GM12878 (cell line): ENCODE measurements around the gene VPS18. TPM values are rescaled to one million over a fixed set of nuclear protein-coding genes. Genes with fewer than 3 reads are reported as not detected.

ENCODE experiments used
- ATAC-seq: fragments of 200-7000 bp; cut with Tn5 transposase; 3 replicates; pipeline ENCODE4 v1.9.1; 2020; ENCODE audit warnings: mild to moderate bottlenecking, moderate library complexity
- BruUV-seq: library from RNA; stranded (reverse); fragments of 400-500 nt; replicated peaks from 2 replicates; lab custom pipeline; 2021; lab: Mats Ljungman, UMichigan
- CTCF ChIA-PET: fragments of 300-600 bp; sonication (Branson Sonifier 250); formaldehyde crosslinking; extraction: SDS; loops from one replicate; lab custom pipeline; 2021; ENCODE audit warnings: inconsistent platforms; lab: Yijun Ruan, JAX
- POLR2A ChIA-PET: fragments of 350-600 bp; formaldehyde crosslinking; extraction: SDS; loops from one replicate; lab custom pipeline; 2021; ENCODE audit warnings: inconsistent platforms; lab: Charles Lee
- RAD21 ChIA-PET: fragments of 300-600 bp; sonication (Branson Sonifier 250); formaldehyde crosslinking; loops from one replicate; lab custom pipeline; 2023; ENCODE audit warnings: antibody characterized with exemption; ENCODE audit not compliant: unreplicated experiment; lab: Charles Lee
- SMC1A ChIA-PET: fragments of 300-600 bp; sonication (Branson Sonifier 250); formaldehyde crosslinking; loops from one replicate; lab custom pipeline; 2023; ENCODE audit not compliant: unreplicated experiment, uncharacterized antibody; lab: Charles Lee
- DNase-seq: peaks from one replicate; pipeline ENCODE4 v3.0.0-alpha.2; 2011; ENCODE audit warnings: low read depth, low spot score
- FAIRE-seq: peaks from 3 replicates; lab custom pipeline; 2011; peaks lifted over from hg19 to GRCh38; lab: Jason Lieb, UNC
- H2AFZ ChIP-seq: 2 replicates; pipeline ENCODE4 v1.6.0; 2011; ENCODE audit warnings: low read depth, low read length, control low read depth; ENCODE audit not compliant: control insufficient read depth
- H3K27ac ChIP-seq: 2 replicates; pipeline ENCODE4 v1.5.1; 2011; ENCODE audit warnings: control low read depth; ENCODE audit not compliant: control insufficient read depth, insufficient read depth
- H3K27me3 ChIP-seq, 2 experiments: replicated peaks in 1 of 2; 2 replicates each; pipeline versions ENCODE4 v1.6.0 to v1.6.1; 2011; ENCODE audit warnings: low read length in 1 of 2; ENCODE audit not compliant: control insufficient read depth in 2 of 2, insufficient read depth in 2 of 2
- H3K36me3 ChIP-seq, 2 experiments: 2 replicates each; pipeline ENCODE4 v1.5.1; 2011; ENCODE audit warnings: low read length in 1 of 2; ENCODE audit not compliant: control insufficient read depth in 2 of 2, insufficient read depth in 2 of 2
- H3K4me1 ChIP-seq: 2 replicates; pipeline ENCODE4 v1.6.1; 2011; ENCODE audit warnings: mild to moderate bottlenecking, low read length, moderate library complexity, mixed read lengths; ENCODE audit not compliant: control insufficient read depth, insufficient read depth
- H3K4me2 ChIP-seq: 2 replicates; pipeline ENCODE4 v1.6.0; 2011; ENCODE audit warnings: control low read depth; ENCODE audit not compliant: control insufficient read depth, insufficient read depth
- H3K4me3 ChIP-seq: fragments of 200-600 bp; sonication (generic); 2 replicates; pipeline ENCODE4 v1.5.1; 2016
- H3K79me2 ChIP-seq: 2 replicates; pipeline ENCODE4 v1.6.0; 2011; ENCODE audit warnings: low read length; ENCODE audit not compliant: control insufficient read depth, insufficient read depth
- H3K9ac ChIP-seq: 2 replicates; pipeline ENCODE4 v1.8.0; 2011; ENCODE audit warnings: low read length, control low read depth, mixed read lengths; ENCODE audit not compliant: control insufficient read depth, insufficient read depth
- H3K9me3 ChIP-seq: replicated peaks from 3 replicates; pipeline ENCODE4 v1.5.1; 2011; ENCODE audit warnings: mild to moderate bottlenecking, low read length; ENCODE audit not compliant: control insufficient read depth, insufficient read depth
- H4K20me1 ChIP-seq: 2 replicates; pipeline ENCODE4 v1.6.0; 2011; ENCODE audit not compliant: control insufficient read depth, insufficient read depth
- BHLHE40 ChIP-seq, 2 experiments: fragments of 450-650 bp in 1 of 2; IDR thresholded peaks; 2 replicates each; pipeline ENCODE4 v1.6.1; 2011 to 2017; ENCODE audit warnings: low read depth in 2 of 2, borderline replicate concordance in 1 of 2, improper control_type of control experiment in 1 of 2, low read length in 1 of 2, mild to moderate bottlenecking in 1 of 2
- SMC3 ChIP-seq: IDR thresholded peaks from 2 replicates; pipeline ENCODE4 v1.6.1; 2011; ENCODE audit warnings: low read length, improper control_type of control experiment, borderline replicate concordance
- WGBS: methylation state at CpG from one replicate; pipeline ENCODE4 v1.1.6; 2016; ENCODE audit warnings: low lambda C conversion rate; ENCODE audit not compliant: insufficient replicate concordance, insufficient coverage; ENCODE audit errors: missing lambda C conversion rate; 5-methylcytosine and 5-hydroxymethylcytosine counted together
- in situ Hi-C: fragments of 300-500 bp; cut with MboI; formaldehyde crosslinking; loops from 9 replicates; pipeline ENCODE4 v1.14.3; 2018; ENCODE audit warnings: mixed read lengths
- intact Hi-C: fragments of 100-400 bp; cut with micrococcal nuclease; formaldehyde crosslinking; loops from one replicate; pipeline ENCODE4 v1.14.2; 2022; ENCODE audit not compliant: unreplicated experiment
- polyA plus RNA-seq, 11 experiments: library from polyadenylated mRNA; depleted of rRNA in 4 of 11; unstranded in 6 of 11; stranded (reverse) in 5 of 11; fragments of >200 nt; fragmentation: Nextera tagmentation in 4 of 11; fragmentation: Illumina TruSeq in 1 of 11; extraction: Ambion mirVana in 4 of 11; extraction: Trizol in 1 of 11; gene quantifications; 1 replicate in 1 of 11; 2 replicates in 10 of 11; pipeline versions ENCODE4 v1.2.1 to v1.2.3, GENCODE V29; 2011 to 2016; ENCODE audit warnings: inconsistent platforms in 2 of 11, missing spikeins in 2 of 11, low read depth in 1 of 11
- total RNA-seq, 4 experiments: library from RNA; depleted of rRNA in 3 of 4; stranded (reverse); fragments of >200 nt in 3 of 4; fragmentation: Illumina TruSeq in 1 of 4; extraction: Trizol in 1 of 4; gene quantifications; 2 replicates each; pipeline versions ENCODE4 v1.2.1 to v1.2.3, GENCODE V29; 2013 to 2021
- TF ChIP-seq, protein P1 (sequence below): fragments of 450-650 bp; IDR thresholded peaks from 2 replicates; pipeline ENCODE4 v1.6.1; 2016; ENCODE audit warnings: mild to moderate bottlenecking, moderate library complexity, borderline replicate concordance
- TF ChIP-seq, protein P2 (sequence below): fragments of 450-650 bp; formaldehyde crosslinking; IDR thresholded peaks from 2 replicates; pipeline ENCODE4 v1.5.0; 2022; ENCODE audit warnings: mild to moderate bottlenecking, missing genetic modification characterization

The VPS18 gene
- total and polyA plus RNA-seq, 10 of the 15 experiments (the other 5 are each of a cell fraction or from before 2014, with no cell fraction given) = 0.71 to 20.4 (median 10.6) TPM

DNA sequence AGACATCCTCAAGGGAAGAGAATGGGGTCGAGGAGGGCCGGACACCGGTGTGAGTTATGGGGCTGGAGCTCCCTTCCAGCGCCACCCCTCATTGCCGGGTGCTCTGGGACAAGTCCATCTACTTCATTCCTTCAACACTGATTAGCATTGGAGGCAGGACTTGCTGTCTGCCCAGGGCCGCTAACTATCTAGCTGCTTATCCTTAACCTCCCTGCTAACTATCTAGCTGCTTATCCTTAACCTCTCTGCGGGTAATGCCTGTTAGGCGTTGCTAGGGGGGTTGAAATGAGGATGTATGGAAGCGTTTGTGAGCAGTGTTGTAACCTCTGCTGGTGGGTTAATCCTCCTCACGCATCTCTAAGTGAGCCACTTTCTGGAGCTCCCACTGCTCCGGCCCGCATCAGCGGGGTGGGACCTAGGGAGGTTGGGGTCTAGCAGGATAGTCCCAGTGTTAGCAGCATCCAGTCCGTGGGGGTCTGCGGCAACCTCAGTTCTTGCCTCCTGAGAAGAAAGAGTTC is 48.1 kb downstream of the VPS18 start:
- peak overlapping the region; percentile 73 for H3K4me3 ChIP-seq
- peak overlapping the region; percentile 99 for H3K4me2 ChIP-seq
- TF ChIP-seq, protein P1, sequence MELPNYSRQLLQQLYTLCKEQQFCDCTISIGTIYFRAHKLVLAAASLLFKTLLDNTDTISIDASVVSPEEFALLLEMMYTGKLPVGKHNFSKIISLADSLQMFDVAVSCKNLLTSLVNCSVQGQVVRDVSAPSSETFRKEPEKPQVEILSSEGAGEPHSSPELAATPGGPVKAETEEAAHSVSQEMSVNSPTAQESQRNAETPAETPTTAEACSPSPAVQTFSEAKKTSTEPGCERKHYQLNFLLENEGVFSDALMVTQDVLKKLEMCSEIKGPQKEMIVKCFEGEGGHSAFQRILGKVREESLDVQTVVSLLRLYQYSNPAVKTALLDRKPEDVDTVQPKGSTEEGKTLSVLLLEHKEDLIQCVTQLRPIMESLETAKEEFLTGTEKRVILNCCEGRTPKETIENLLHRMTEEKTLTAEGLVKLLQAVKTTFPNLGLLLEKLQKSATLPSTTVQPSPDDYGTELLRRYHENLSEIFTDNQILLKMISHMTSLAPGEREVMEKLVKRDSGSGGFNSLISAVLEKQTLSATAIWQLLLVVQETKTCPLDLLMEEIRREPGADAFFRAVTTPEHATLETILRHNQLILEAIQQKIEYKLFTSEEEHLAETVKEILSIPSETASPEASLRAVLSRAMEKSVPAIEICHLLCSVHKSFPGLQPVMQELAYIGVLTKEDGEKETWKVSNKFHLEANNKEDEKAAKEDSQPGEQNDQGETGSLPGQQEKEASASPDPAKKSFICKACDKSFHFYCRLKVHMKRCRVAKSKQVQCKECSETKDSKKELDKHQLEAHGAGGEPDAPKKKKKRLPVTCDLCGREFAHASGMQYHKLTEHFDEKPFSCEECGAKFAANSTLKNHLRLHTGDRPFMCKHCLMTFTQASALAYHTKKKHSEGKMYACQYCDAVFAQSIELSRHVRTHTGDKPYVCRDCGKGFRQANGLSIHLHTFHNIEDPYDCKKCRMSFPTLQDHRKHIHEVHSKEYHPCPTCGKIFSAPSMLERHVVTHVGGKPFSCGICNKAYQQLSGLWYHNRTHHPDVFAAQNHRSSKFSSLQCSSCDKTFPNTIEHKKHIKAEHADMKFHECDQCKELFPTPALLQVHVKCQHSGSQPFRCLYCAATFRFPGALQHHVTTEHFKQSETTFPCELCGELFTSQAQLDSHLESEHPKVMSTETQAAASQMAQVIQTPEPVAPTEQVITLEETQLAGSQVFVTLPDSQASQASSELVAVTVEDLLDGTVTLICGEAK = peak; percentile 34; the same call in 1 of the 2 replicates
- TF ChIP-seq BHLHE40 (IDR thresholded peaks at IDR 0.05; ENCODE audit: borderline replicate concordance in 1 of 2, low read depth in 2 of 2, low read length in 1 of 2) = no peak
- TF ChIP-seq SMC3 = no peak
- TF ChIP-seq, protein P2, sequence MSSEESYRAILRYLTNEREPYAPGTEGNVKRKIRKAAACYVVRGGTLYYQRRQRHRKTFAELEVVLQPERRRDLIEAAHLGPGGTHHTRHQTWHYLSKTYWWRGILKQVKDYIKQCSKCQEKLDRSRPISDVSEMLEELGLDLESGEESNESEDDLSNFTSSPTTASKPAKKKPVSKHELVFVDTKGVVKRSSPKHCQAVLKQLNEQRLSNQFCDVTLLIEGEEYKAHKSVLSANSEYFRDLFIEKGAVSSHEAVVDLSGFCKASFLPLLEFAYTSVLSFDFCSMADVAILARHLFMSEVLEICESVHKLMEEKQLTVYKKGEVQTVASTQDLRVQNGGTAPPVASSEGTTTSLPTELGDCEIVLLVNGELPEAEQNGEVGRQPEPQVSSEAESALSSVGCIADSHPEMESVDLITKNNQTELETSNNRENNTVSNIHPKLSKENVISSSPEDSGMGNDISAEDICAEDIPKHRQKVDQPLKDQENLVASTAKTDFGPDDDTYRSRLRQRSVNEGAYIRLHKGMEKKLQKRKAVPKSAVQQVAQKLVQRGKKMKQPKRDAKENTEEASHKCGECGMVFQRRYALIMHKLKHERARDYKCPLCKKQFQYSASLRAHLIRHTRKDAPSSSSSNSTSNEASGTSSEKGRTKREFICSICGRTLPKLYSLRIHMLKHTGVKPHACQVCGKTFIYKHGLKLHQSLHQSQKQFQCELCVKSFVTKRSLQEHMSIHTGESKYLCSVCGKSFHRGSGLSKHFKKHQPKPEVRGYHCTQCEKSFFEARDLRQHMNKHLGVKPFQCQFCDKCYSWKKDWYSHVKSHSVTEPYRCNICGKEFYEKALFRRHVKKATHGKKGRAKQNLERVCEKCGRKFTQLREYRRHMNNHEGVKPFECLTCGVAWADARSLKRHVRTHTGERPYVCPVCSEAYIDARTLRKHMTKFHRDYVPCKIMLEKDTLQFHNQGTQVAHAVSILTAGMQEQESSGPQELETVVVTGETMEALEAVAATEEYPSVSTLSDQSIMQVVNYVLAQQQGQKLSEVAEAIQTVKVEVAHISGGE (CRISPR knock-in tag) = no peak
- peak overlapping the region; percentile 76 for H3K27ac ChIP-seq
- WGBS = 28% methylated on average over 15 of the region's 15 CpGs
- H2AFZ ChIP-seq = peak overlapping the region; percentile 77
- RAD21 ChIA-PET = interaction anchor here (0.8 to 4.1 kb wide), 14 partner anchors 9 to 390 kb away, joined by 3 to 36 read pairs (median 4); partner anchors contain the start of genes NUSAP1 and OIP5
- FAIRE-seq (no peak), DNase-seq (no peak), ATAC-seq (no peak)
- in situ Hi-C loops (no loop called here), intact Hi-C loops (loop anchor here (5.0 kb wide), 2 partner anchors 35 to 80 kb away; no protein-coding TSS in a partner anchor)
- H3K36me3 ChIP-seq = no peaks in the 10 kb centered on the region
- no peaks in the 10 kb centered on the region for H3K27me3 ChIP-seq
- H3K9ac ChIP-seq = peak overlapping the region; percentile 88
- H4K20me1 ChIP-seq = no peaks in the 10 kb centered on the region
- no peaks in the 10 kb centered on the region for H3K9me3 ChIP-seq
- SMC1A ChIA-PET = interaction anchor here (1.2 to 4.1 kb wide), 10 partner anchors 9 to 242 kb away, joined by 3 to 28 read pairs (median 8); partner anchors contain the start of gene DLL4
- H3K79me2 ChIP-seq = no peaks in the 10 kb centered on the region
- BruUV-seq = TSS peak; percentile 67
- POLR2A ChIA-PET = interaction anchor here (0.5 to 3.5 kb wide), 6 partner anchors 9 to 373 kb away, joined by 3 to 20 read pairs (median 4); partner anchors contain the start of genes CHAC1 and RPUSD2
- CTCF ChIA-PET = interaction anchor here (0.6 to 5.2 kb wide), 24 partner anchors 11 to 387 kb away, joined by 3 to 80 read pairs (median 6); partner anchors contain the start of genes CHAC1, DLL4 and INO80
- peaks cover 23% of the 10 kb centered on the region for H3K4me1 ChIP-seq
